GM19395 (cell line): Measurements from ENCODE around the gene ACSL3.
A peak's percentile ranks its signal among the peaks of the same experiment; 100 is the strongest.

Source experiments
- ATAC-seq: cut with Tn5 transposase; IDR thresholded peaks from one replicate; pipeline ENCODE4 v1.9.1; 2021; ENCODE audit warnings: mild to moderate bottlenecking, moderate library complexity; ENCODE audit not compliant: unreplicated experiment

ACSL3 gene

GRCh38 chr2:222878877-222879603 is 18.2 kb downstream of the ACSL3 start:
- ATAC-seq, result no peak

- no peak for ATAC-seq
Measured at GRCh38 chr2:222879604-222879933, 18.7 kb downstream of the ACSL3 start.

- ATAC-seq, result no peak
Measured at GRCh38 chr2:222882484-222882928, 21.7 kb downstream of the ACSL3 start.

GRCh38 chr2:222883420-222883819 is 22.6 kb downstream of the ACSL3 start:
- ATAC-seq, result no peak

- no peak for ATAC-seq
Measured at GRCh38 chr2:222884114-222884771, 23.4 kb downstream of the ACSL3 start.

GRCh38 chr2:222884805-222885424 is 24.1 kb downstream of the ACSL3 start:
- ATAC-seq, result no peak

- ATAC-seq, result no peak
Measured at GRCh38 chr2:222887124-222887523, 26.3 kb downstream of the ACSL3 start.

GRCh38 chr2:222888716-222889115 is 27.9 kb downstream of the ACSL3 start:
- no peak for ATAC-seq

GRCh38 chr2:222891890-222892289 is 31.1 kb downstream of the ACSL3 start:
- no peak for ATAC-seq

- no peak for ATAC-seq
Measured at GRCh38 chr2:222892321-222892720, 31.5 kb downstream of the ACSL3 start.

GRCh38 chr2:222892761-222893160 is 31.9 kb downstream of the ACSL3 start:
- no peak for ATAC-seq

GRCh38 chr2:222893716-222894115 is 32.9 kb downstream of the ACSL3 start:
- ATAC-seq, result no peak

- no peak for ATAC-seq
Measured at GRCh38 chr2:222895144-222895543, 34.3 kb downstream of the ACSL3 start.

GRCh38 chr2:222897898-222898297 is 37.1 kb downstream of the ACSL3 start:
- ATAC-seq, result no peak

- no peak for ATAC-seq
Measured at GRCh38 chr2:222899413-222900181, 38.8 kb downstream of the ACSL3 start.

- no peak for ATAC-seq
Measured at GRCh38 chr2:222900354-222900753, 39.5 kb downstream of the ACSL3 start.

GRCh38 chr2:222902660-222903059 is 41.8 kb downstream of the ACSL3 start:
- no peak for ATAC-seq

GRCh38 chr2:222903234-222904220 is 42.7 kb downstream of the ACSL3 start:
- ATAC-seq, result peak; percentile 94

- no peak for ATAC-seq
Measured at GRCh38 chr2:222904557-222905258, 43.9 kb downstream of the ACSL3 start.

- ATAC-seq, result no peak
Measured at GRCh38 chr2:222907048-222907447, 46.2 kb downstream of the ACSL3 start.
